22Rv1 (cell line): Measurements from ENCODE around the gene EPN2.

Experiments
- CTCF ChIP-seq: fragments of 450-650 bp; IDR thresholded peaks from 2 replicates; pipeline ENCODE4 v1.5.1; 2017; ENCODE audit warnings: mild to moderate bottlenecking
- ZFX ChIP-seq: fragments of 450-650 bp; IDR thresholded peaks from 2 replicates; pipeline ENCODE4 v1.6.1; 2017; ENCODE audit warnings: antibody characterized with exemption, borderline replicate concordance

GRCh38 chr17:19344311-19345066 is 107.3 kb downstream of the EPN2 start:
- TF ChIP-seq CTCF (no peak), ZFX (no peak)
